ENCODE data around the gene MALSU1. TPM values are rescaled to one million over a fixed set of nuclear protein-coding genes. Genes with fewer than 3 reads are reported as not detected.

The MALSU1 gene
- total and polyA plus RNA-seq, 8 donors, result 10.7 to 29.4 (median 21.2) TPM

DNA sequence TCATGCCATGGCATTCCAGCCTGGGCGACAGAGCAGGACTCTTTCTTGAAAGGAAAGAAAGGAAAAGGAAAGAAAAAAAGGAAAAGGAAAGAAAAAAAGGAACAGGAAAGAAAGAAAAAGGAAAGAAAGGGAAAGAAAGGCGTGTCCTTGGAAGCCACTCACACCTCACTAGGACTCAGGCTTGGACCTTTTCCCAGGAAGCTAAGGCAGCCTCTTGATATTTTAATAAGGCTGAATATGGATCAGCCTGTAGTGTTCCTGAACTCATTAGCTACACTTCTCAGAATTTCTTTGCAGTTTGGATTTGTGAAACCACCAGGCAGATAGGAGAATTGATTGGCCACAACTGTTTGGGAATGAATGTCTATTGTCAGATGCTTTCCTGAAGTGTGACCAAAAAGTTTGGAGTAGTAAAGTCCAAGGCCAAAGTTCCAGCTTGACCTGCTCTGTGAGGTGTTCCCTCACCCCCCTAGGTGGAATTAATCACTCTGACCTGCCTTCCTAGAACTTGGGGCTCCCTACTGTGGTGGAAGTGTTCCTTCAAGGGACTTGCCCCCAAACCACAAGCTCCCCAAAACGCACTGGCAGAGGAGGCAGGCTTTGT, 7.1 kb upstream of the MALSU1 start:
- no peaks in the 10 kb centered on the region for H3K4me1 ChIP-seq
- H3K9me3 ChIP-seq, result no peaks in the 10 kb centered on the region
- DNase-seq (no peak), FAIRE-seq (no peak), ATAC-seq (no peak)
- TF ChIP-seq, protein P1, sequence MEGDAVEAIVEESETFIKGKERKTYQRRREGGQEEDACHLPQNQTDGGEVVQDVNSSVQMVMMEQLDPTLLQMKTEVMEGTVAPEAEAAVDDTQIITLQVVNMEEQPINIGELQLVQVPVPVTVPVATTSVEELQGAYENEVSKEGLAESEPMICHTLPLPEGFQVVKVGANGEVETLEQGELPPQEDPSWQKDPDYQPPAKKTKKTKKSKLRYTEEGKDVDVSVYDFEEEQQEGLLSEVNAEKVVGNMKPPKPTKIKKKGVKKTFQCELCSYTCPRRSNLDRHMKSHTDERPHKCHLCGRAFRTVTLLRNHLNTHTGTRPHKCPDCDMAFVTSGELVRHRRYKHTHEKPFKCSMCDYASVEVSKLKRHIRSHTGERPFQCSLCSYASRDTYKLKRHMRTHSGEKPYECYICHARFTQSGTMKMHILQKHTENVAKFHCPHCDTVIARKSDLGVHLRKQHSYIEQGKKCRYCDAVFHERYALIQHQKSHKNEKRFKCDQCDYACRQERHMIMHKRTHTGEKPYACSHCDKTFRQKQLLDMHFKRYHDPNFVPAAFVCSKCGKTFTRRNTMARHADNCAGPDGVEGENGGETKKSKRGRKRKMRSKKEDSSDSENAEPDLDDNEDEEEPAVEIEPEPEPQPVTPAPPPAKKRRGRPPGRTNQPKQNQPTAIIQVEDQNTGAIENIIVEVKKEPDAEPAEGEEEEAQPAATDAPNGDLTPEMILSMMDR (IDR thresholded peaks at IDR 0.05), result no peak
- no peak overlapping the region for H3K4me3 ChIP-seq
- 70 to 78% methylated on average over 3 of the region's 3 CpGs for WGBS, 2 donors
- H3K27me3 ChIP-seq, result no peaks in the 10 kb centered on the region
- no peaks in the 10 kb centered on the region for H3K36me3 ChIP-seq
- intact Hi-C loops (cut with DNase I), result no loop called here
- H3K27ac ChIP-seq, result no peak overlapping the region

DNA sequence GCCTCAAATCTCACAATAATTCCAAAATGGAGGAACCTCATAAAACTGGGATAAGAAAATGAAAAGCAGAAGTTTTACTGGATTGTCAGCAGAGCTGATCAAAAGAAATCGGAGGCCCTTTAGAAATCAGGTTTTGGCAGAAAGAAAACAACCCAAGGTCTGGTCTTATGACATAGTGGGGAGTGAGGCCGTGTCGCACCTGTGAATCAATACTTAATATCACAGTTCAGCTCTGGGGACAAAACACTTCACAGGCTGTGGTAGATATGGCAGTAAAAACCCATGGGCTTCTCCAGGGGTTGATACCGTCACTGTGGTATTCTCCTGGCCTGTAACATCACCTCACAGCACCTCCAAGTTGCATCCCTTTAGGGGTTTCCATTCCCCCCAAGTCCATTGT, 6.5 kb upstream of the MALSU1 start:
- H3K9me3 ChIP-seq, result no peaks in the 10 kb centered on the region
- DNase-seq (no peak), FAIRE-seq (no peak), ATAC-seq (no peak)
- no peaks in the 10 kb centered on the region for H3K4me1 ChIP-seq
- no peaks in the 10 kb centered on the region for H3K27me3 ChIP-seq
- no peaks in the 10 kb centered on the region for H3K36me3 ChIP-seq
- intact Hi-C loops (cut with DNase I), result no loop called here
- TF ChIP-seq, protein P1 (IDR thresholded peaks at IDR 0.05), result no peak
- H3K27ac ChIP-seq, result no peak overlapping the region
- WGBS, 2 donors, result 41 to 53% methylated on average over 4 of the region's 4 CpGs
- H3K4me3 ChIP-seq, result no peak overlapping the region

DNA sequence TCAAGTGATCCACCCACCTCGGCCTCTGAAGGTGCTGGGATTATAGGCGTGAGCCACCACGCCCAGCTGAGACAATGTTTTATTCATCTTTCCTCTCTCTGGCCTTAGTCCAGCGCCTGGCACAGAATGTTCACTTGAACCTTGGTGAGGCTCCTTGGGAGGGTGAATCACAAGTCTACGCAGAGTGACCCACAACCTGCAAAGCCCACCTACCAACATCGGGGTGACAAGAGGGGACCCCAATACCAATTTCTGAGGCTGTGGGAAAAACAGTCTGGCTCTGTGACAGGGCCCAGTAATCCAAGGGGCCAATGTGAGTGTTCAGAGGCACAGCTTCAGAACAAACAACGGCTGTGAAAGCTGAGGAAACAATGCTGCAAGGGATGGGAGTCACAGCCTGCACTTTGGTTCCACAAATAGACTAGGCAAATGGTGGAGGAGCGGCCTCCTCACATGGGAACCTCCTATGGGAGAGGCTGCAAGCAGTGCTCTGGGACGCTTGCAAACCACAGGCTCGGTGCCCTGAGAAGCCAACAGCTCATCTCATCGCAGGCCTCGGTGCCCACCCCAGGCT, 5.6 kb upstream of the MALSU1 start:
- Histone ChIP-seq H3K27ac (no peak overlapping the region), H3K4me1 (no peaks in the 10 kb centered on the region), H3K9me3 (no peaks in the 10 kb centered on the region), H3K4me3 (no peak overlapping the region), H3K36me3 (no peaks in the 10 kb centered on the region), H3K27me3 (no peaks in the 10 kb centered on the region)
- TF ChIP-seq, protein P1 (IDR thresholded peaks at IDR 0.05), result no peak
- FAIRE-seq (no peak), ATAC-seq (no peak), DNase-seq (no peak)
- WGBS, 2 donors, result 88 to 95% methylated on average over 12 of the region's 12 CpGs
- intact Hi-C loops (cut with DNase I), result no loop called here

DNA sequence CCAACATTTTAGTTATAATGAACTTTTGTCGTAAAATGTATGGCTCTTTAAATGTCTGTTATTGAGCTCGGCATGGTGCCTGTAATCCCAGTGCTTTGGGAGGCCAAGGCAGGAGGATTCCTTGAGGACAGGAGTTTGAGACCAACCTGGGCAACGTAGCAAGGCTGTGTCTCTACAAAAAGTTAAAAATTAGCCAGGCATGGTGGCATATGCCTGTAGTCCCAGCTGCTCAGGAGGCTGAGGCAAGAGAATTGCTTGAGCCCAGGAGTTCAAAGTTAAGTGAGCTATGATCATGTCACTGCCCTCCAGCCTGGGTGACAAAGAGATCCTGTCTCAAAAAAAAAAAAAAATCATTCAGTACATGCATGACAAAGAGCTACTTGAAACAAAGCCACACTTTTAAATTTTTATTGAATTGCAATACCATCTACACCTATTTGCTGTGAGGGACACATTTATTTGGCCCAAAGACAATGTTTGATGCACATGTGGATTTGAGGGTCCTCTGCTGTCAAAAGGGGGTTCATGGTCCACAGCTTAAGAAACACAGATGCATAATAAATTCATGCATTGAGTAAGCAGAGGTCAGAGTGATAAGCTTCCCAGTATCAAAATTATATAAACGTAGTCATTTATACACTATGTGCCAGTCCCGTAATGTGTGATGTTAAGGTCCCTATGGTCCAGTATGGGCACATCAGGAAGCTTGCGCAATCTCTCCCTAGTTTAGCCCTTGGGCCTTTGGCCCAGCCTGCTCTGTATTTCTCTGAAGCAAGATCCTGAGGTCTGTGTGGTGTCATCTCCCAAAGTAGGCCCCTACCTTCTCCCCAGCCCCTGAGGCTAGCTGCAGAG, 4.4 kb upstream of the MALSU1 start:
- Histone ChIP-seq H3K4me3 (no peak overlapping the region), H3K4me1 (peaks cover 0 to 3% (median 0%) of the 10 kb centered on the region in 3 donors), H3K9me3 (no peaks in the 10 kb centered on the region), H3K27ac (no peak overlapping the region), H3K27me3 (no peaks in the 10 kb centered on the region), H3K36me3 (no peaks in the 10 kb centered on the region)
- FAIRE-seq, result no peak
- intact Hi-C loops (cut with DNase I), result no loop called here
- ATAC-seq, result no peak
- no peak for DNase-seq
- WGBS, 2 donors, result 80 to 82% methylated on average over 6 of the region's 6 CpGs
- TF ChIP-seq, protein P1 (IDR thresholded peaks at IDR 0.05), result no peak

DNA sequence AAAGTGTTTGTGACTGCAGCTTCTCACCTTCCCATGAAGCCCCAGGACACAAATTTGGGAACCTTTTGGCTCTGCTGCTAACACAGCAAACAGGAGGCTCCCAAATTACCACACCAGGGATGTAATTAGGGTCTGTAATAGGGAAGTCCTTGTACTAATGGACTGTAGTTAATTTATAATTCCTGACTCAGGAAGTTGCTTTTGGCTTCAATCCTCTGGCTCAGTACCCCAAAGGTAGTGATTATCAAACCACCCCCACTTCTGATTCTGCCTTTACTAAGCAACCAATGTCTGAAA, 3.8 kb upstream of the MALSU1 start:
- ATAC-seq, result no peak
- no peak for FAIRE-seq
- Histone ChIP-seq H3K9me3 (no peaks in the 10 kb centered on the region), H3K27ac (no peak overlapping the region), H3K4me3 (no peak overlapping the region), H3K27me3 (no peaks in the 10 kb centered on the region), H3K4me1 (peaks cover 0 to 8% (median 3%) of the 10 kb centered on the region in 3 donors), H3K36me3 (no peaks in the 10 kb centered on the region)
- intact Hi-C loops (cut with DNase I), result no loop called here
- TF ChIP-seq, protein P1 (IDR thresholded peaks at IDR 0.05), result no peak
- no peak for DNase-seq
